HepG2 (cell line): ENCODE results near the gene SNPH. TPM values are rescaled to one million over a fixed set of nuclear protein-coding genes. Genes with fewer than 3 reads are reported as not detected.
A peak's percentile ranks its signal among the peaks of the same experiment; 100 is the strongest.

Experiments used
- BRD4 ChIP-seq: sonication (generic); formaldehyde crosslinking; IDR thresholded peaks from 2 replicates; pipeline ENCODE4 v1.4.0; 2020; ENCODE audit warnings: missing genetic modification reagents
- GABPA ChIP-seq, 2 experiments: IDR thresholded peaks; 2 replicates each; pipeline ENCODE4 v1.6.1; 2011 to 2016; ENCODE audit warnings: low read depth in 2 of 2, low read length in 1 of 2, missing biosample characterization in 1 of 2, missing genetic modification characterization in 1 of 2
- JUNB ChIP-seq: sonication (generic); formaldehyde crosslinking; IDR thresholded peaks from 2 replicates; pipeline ENCODE4 v1.8.0; 2022; ENCODE audit warnings: missing genetic modification reagents, mild to moderate bottlenecking, borderline replicate concordance
- KDM5A ChIP-seq: fragments of 200-600 bp; sonication (generic); IDR thresholded peaks from 2 replicates; pipeline ENCODE4 v1.7.0; 2018; ENCODE audit warnings: antibody characterized with exemption, mild to moderate bottlenecking, low read length, borderline replicate concordance
- MED13 ChIP-seq: sonication (generic); formaldehyde crosslinking; IDR thresholded peaks from 2 replicates; pipeline ENCODE4 v1.5.0; 2020; ENCODE audit warnings: missing genetic modification reagents
- NCOR1 ChIP-seq: fragments of 200-600 bp; sonication (generic); IDR thresholded peaks from 2 replicates; pipeline ENCODE4 v1.7.0; 2017; ENCODE audit warnings: antibody characterized with exemption, low read length, borderline replicate concordance
- NRL ChIP-seq: sonication (generic); formaldehyde crosslinking; IDR thresholded peaks from 2 replicates; pipeline ENCODE4 v1.5.0; 2020; ENCODE audit warnings: missing genetic modification reagents, mild to moderate bottlenecking, moderate library complexity, borderline replicate concordance
- PAF1 ChIP-seq: IDR thresholded peaks from 2 replicates; pipeline ENCODE4 v1.6.1; 2016; ENCODE audit warnings: missing genetic modification reagents, missing compliant biosample characterization
- PAWR ChIP-seq: sonication (generic); formaldehyde crosslinking; IDR thresholded peaks from 2 replicates; pipeline ENCODE4 v1.4.0; 2020; ENCODE audit warnings: missing genetic modification reagents, mild to moderate bottlenecking, borderline replicate concordance
- PHF20 ChIP-seq: sonication (generic); formaldehyde crosslinking; IDR thresholded peaks from 2 replicates; pipeline ENCODE4 v1.5.0; 2020; ENCODE audit warnings: mild to moderate bottlenecking, missing genetic modification reagents
- SSRP1 ChIP-seq: IDR thresholded peaks from 2 replicates; pipeline ENCODE4 v1.6.1; 2016; ENCODE audit warnings: control low read depth
- TARDBP ChIP-seq: sonication (generic); formaldehyde crosslinking; IDR thresholded peaks from 2 replicates; pipeline ENCODE4 v1.8.0; 2022; ENCODE audit warnings: mild to moderate bottlenecking, missing genetic modification reagents
- TRIM24 ChIP-seq: sonication (generic); formaldehyde crosslinking; IDR thresholded peaks from 2 replicates; pipeline ENCODE4 v1.8.0; 2022; ENCODE audit warnings: mild to moderate bottlenecking, missing genetic modification reagents
- XBP1 ChIP-seq: sonication (generic); formaldehyde crosslinking; IDR thresholded peaks from 2 replicates; pipeline ENCODE4 v1.5.0; 2020; ENCODE audit warnings: missing genetic modification reagents
- ZFP90 ChIP-seq: sonication (generic); formaldehyde crosslinking; IDR thresholded peaks from 2 replicates; pipeline ENCODE4 v1.8.0; 2022; ENCODE audit warnings: missing genetic modification reagents, mild to moderate bottlenecking, inconsistent platforms, borderline replicate concordance
- ZNF12 ChIP-seq: sonication (generic); formaldehyde crosslinking; IDR thresholded peaks from 2 replicates; pipeline ENCODE4 v1.5.0; 2020; ENCODE audit warnings: missing genetic modification reagents
- ZNF235 ChIP-seq: sonication (generic); formaldehyde crosslinking; IDR thresholded peaks from 2 replicates; pipeline ENCODE4 v1.8.1; 2023; ENCODE audit warnings: mild to moderate bottlenecking, missing genetic modification reagents, borderline replicate concordance
- ZNF468 ChIP-seq: sonication (generic); formaldehyde crosslinking; IDR thresholded peaks from 2 replicates; pipeline ENCODE4 v1.8.0; 2022; ENCODE audit warnings: mild to moderate bottlenecking, moderate library complexity, missing genetic modification reagents
- ZSCAN25 ChIP-seq: sonication (generic); formaldehyde crosslinking; IDR thresholded peaks from 2 replicates; pipeline ENCODE4 v1.8.0; 2022; ENCODE audit warnings: mild to moderate bottlenecking, missing genetic modification reagents
- polyA plus RNA-seq, 8 experiments: library from polyadenylated mRNA; depleted of rRNA in 3 of 8; stranded (reverse) in 7 of 8; unstranded in 1 of 8; fragments of >200 nt; fragmentation: Illumina TruSeq in 4 of 8; extraction: Trizol in 4 of 8; gene quantifications; 2 replicates each; pipeline versions ENCODE4 v1.2.1 to v1.2.3, GENCODE V29; 2011 to 2016; ENCODE audit warnings: low read depth in 4 of 8, missing spikeins in 1 of 8, mixed read lengths in 1 of 8; ENCODE audit not compliant: insufficient read depth in 1 of 8
- total RNA-seq, 5 experiments: library from RNA; depleted of rRNA; stranded (reverse); fragments of >200 nt; fragmentation: Illumina TruSeq; extraction: Trizol; gene quantifications; 2 replicates each; pipeline ENCODE4 v1.2.3, GENCODE V29; 2016; ENCODE audit warnings: low read depth in 1 of 5
- TF ChIP-seq, protein P1 (sequence below): sonication (generic); formaldehyde crosslinking; IDR thresholded peaks from 2 replicates; pipeline ENCODE4 v1.4.0; 2020; ENCODE audit warnings: missing genetic modification reagents, borderline replicate concordance
- TF ChIP-seq, protein P2 (sequence below): sonication (generic); formaldehyde crosslinking; IDR thresholded peaks from 2 replicates; pipeline ENCODE4 v1.4.0; 2020; ENCODE audit warnings: mild to moderate bottlenecking, missing genetic modification reagents
- TF ChIP-seq, protein P3 (sequence below): sonication (generic); formaldehyde crosslinking; IDR thresholded peaks from 2 replicates; pipeline ENCODE4 v1.8.0; 2022; ENCODE audit warnings: low read depth, missing genetic modification reagents
- TF ChIP-seq, protein P4 (sequence below): IDR thresholded peaks from 2 replicates; pipeline ENCODE4 v1.6.1; 2016

The SNPH gene
- total and polyA plus RNA-seq, 2 of the 13 experiments (the other 11 are each of a cell fraction or from before 2014, with no cell fraction given), result 0.09 TPM; not detected in 1

DNA sequence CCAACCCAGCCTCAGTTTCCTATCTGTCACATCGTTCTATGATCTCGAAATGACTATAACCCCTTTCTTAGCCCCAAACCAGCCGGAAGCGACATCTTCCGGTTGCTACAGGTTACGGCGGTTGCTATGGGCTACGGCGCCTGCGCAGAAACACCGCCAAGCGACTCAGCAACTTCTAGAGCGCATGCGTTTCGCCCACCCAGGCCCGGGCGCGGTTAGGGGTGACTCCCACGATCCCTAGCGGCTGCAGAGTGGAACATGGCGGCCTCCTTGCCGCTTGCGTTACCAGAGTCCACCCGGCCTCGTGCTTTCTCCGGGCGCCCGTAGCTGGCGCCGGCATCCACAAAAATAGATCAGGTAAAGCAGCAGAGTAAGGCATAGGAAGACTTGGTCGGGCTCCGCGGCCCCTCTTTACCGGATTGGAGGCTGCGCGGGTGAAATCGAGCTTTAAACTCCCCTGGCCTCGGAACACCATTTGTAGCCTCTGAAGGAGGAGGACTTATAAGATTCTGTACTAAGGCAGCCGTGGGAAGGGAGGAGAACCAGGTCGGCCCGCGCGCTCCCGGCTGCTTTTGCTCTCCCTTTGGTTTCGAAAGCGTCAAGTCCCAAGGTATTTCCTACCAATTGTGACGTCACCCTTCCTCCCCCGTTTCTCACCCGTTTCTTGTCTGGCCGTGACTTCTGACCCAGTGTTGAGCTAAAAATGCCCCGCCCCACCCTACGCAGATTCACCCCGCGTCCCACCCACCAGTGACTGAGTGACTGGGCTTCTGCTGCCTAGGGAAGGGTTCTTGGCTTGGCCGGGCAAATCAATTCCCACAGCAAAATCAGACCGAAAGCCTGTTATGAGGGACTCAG lies 59.3 kb downstream of the SNPH start (continued):
- TF ChIP-seq, protein P1, sequence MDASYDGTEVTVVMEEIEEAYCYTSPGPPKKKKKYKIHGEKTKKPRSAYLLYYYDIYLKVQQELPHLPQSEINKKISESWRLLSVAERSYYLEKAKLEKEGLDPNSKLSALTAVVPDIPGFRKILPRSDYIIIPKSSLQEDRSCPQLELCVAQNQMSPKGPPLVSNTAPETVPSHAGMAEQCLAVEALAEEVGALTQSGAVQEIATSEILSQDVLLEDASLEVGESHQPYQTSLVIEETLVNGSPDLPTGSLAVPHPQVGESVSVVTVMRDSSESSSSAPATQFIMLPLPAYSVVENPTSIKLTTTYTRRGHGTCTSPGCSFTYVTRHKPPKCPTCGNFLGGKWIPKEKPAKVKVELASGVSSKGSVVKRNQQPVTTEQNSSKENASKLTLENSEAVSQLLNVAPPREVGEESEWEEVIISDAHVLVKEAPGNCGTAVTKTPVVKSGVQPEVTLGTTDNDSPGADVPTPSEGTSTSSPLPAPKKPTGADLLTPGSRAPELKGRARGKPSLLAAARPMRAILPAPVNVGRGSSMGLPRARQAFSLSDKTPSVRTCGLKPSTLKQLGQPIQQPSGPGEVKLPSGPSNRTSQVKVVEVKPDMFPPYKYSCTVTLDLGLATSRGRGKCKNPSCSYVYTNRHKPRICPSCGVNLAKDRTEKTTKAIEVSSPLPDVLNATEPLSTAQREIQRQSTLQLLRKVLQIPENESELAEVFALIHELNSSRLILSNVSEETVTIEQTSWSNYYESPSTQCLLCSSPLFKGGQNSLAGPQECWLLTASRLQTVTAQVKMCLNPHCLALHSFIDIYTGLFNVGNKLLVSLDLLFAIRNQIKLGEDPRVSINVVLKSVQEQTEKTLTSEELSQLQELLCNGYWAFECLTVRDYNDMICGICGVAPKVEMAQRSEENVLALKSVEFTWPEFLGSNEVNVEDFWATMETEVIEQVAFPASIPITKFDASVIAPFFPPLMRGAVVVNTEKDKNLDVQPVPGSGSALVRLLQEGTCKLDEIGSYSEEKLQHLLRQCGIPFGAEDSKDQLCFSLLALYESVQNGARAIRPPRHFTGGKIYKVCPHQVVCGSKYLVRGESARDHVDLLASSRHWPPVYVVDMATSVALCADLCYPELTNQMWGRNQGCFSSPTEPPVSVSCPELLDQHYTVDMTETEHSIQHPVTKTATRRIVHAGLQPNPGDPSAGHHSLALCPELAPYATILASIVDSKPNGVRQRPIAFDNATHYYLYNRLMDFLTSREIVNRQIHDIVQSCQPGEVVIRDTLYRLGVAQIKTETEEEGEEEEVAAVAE, result peak; percentile 86
- TF ChIP-seq ZNF235 (CRISPR knock-in tag) (peak; percentile 63; the same call in 1 of the 2 replicates), ZSCAN25 (CRISPR knock-in tag) (peak; percentile 50; the same call in 1 of the 2 replicates), ZNF468 (no peak), XBP1 (0 out of 2 replicates have a peak, but pooled peaks have one; percentile 70), TRIM24 (no peak), PAWR (CRISPR knock-in tag) (no peak), ZNF12 (peak; percentile 66; the same call in 1 of the 2 replicates), SSRP1 (CRISPR knock-in tag) (peak; percentile 71; the same call in 1 of the 2 replicates), KDM5A (peak; percentile 85), BRD4 (CRISPR knock-in tag) (peak; percentile 90), GABPA (IDR thresholded peaks at IDR 0.05; ENCODE audit: low read depth, low read length) (no peak; the same call in 1 of the 2 replicates), GABPA (CRISPR knock-in tag; IDR thresholded peaks at IDR 0.05; ENCODE audit: low read depth) (peak; percentile 81), TARDBP (no peak), PAF1 (CRISPR knock-in tag) (no peak), PHF20 (CRISPR knock-in tag) (peak; percentile 80), NRL (peak; percentile 88), ZFP90 (no peak), NCOR1 (peak; percentile 81), JUNB (CRISPR knock-in tag) (no peak), MED13 (CRISPR knock-in tag) (no peak; the same call in 1 of the 2 replicates)
- TF ChIP-seq, protein P2, sequence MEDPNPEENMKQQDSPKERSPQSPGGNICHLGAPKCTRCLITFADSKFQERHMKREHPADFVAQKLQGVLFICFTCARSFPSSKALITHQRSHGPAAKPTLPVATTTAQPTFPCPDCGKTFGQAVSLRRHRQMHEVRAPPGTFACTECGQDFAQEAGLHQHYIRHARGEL (CRISPR knock-in tag), result peak; percentile 73; the same call in 1 of the 2 replicates
- TF ChIP-seq, protein P3, sequence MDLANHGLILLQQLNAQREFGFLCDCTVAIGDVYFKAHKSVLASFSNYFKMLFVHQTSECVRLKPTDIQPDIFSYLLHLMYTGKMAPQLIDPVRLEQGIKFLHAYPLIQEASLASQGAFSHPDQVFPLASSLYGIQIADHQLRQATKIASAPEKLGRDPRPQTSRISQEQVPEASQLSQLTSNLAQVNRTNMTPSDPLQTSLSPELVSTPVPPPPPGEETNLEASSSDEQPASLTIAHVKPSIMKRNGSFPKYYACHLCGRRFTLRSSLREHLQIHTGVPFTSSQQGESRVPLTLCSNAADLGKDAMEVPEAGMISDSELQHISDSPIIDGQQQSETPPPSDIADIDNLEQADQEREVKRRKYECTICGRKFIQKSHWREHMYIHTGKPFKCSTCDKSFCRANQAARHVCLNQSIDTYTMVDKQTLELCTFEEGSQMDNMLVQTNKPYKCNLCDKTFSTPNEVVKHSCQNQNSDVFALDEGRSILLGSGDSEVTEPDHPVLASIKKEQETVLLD (CRISPR knock-in tag), result no peak
- TF ChIP-seq, protein P4, sequence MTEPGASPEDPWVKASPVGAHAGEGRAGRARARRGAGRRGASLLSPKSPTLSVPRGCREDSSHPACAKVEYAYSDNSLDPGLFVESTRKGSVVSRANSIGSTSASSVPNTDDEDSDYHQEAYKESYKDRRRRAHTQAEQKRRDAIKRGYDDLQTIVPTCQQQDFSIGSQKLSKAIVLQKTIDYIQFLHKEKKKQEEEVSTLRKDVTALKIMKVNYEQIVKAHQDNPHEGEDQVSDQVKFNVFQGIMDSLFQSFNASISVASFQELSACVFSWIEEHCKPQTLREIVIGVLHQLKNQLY, result no peak; the same call in none of the 2 replicates
